Common myeloid progenitor, CD34-positive (primary cell): ENCODE data around the gene RERE.
A peak's percentile ranks its signal among the peaks of the same experiment; 100 is the strongest.

Experiments used
- CTCF ChIA-PET: fragments of 350-600 bp; sonication (Branson Sonifier 250); formaldehyde crosslinking; loops from one replicate; lab custom pipeline; 2021; ENCODE audit warnings: antibody characterized with exemption; lab: Charles Lee
- POLR2A ChIA-PET: fragments of 350-600 bp; sonication (Branson Sonifier 250); formaldehyde crosslinking; loops from one replicate; lab custom pipeline; 2021; ENCODE audit warnings: antibody characterized with exemption; lab: Charles Lee
- DNase-seq, 3 donors: peaks; one replicate each; pipeline versions ENCODE4 v3.0.0 to v3.0.0-alpha.2; 2013
- H3K27ac ChIP-seq, 2 experiments: 1 replicate in 1 of 2; 2 replicates in 1 of 2; pipeline ENCODE4 v1.7.0; 2013; ENCODE audit warnings: inconsistent platforms in 2 of 2, low read length in 2 of 2, mild to moderate bottlenecking in 2 of 2, low read depth in 1 of 2, moderate library complexity in 1 of 2; ENCODE audit not compliant: severe bottlenecking in 2 of 2, insufficient read depth in 1 of 2, poor library complexity in 1 of 2
- H3K27me3 ChIP-seq, 5 experiments: replicated peaks in 2 of 5; 1 replicate in 3 of 5; 2 replicates in 2 of 5; pipeline versions ENCODE4 v1.6.1 to v1.7.0; 2013; ENCODE audit warnings: low read length in 4 of 5, mild to moderate bottlenecking in 2 of 5, moderate library complexity in 2 of 5, inconsistent platforms in 1 of 5; ENCODE audit not compliant: insufficient read depth in 5 of 5, control insufficient read depth in 4 of 5
- H3K36me3 ChIP-seq, 4 experiments: 1 replicate in 2 of 4; 2 replicates in 2 of 4; pipeline versions ENCODE4 v1.6.1 to v1.7.0; 2013; ENCODE audit warnings: low read length in 3 of 4, control low read depth in 1 of 4, mild to moderate bottlenecking in 1 of 4; ENCODE audit not compliant: control insufficient read depth in 4 of 4, insufficient read depth in 4 of 4
- H3K4me1 ChIP-seq, 4 experiments: 1 replicate in 3 of 4; 2 replicates in 1 of 4; pipeline versions ENCODE4 v1.6.1 to v1.7.1; 2013; ENCODE audit warnings: low read length in 3 of 4, mild to moderate bottlenecking in 3 of 4, control low read depth in 1 of 4, inconsistent platforms in 1 of 4, moderate library complexity in 1 of 4; ENCODE audit not compliant: control insufficient read depth in 4 of 4, insufficient read depth in 4 of 4; ENCODE audit errors: control extremely low read depth in 1 of 4
- H3K4me3 ChIP-seq, 7 experiments: 1 replicate in 4 of 7; 2 replicates in 3 of 7; pipeline versions ENCODE4 v1.5.1 to v1.7.0; 2013; ENCODE audit warnings: mild to moderate bottlenecking in 7 of 7, low read length in 6 of 7, moderate library complexity in 6 of 7, inconsistent platforms in 2 of 7, low read depth in 2 of 7, control low read depth in 1 of 7; ENCODE audit not compliant: insufficient read depth in 4 of 7, control insufficient read depth in 1 of 7; ENCODE audit errors: extremely low read depth in 1 of 7
- H3K9me3 ChIP-seq, 5 experiments: 1 replicate in 4 of 5; 2 replicates in 1 of 5; pipeline versions ENCODE4 v1.6.1 to v1.7.1; 2013; ENCODE audit warnings: low read length in 4 of 5, mild to moderate bottlenecking in 2 of 5, inconsistent platforms in 1 of 5, low read depth in 1 of 5, moderate library complexity in 1 of 5; ENCODE audit not compliant: control insufficient read depth in 4 of 5, insufficient read depth in 2 of 5; ENCODE audit errors: control extremely low read depth in 1 of 5
- WGBS: methylation state at CpG from one replicate; pipeline ENCODE4 v1.1.5; 2013; ENCODE audit not compliant: insufficient coverage; 5-methylcytosine and 5-hydroxymethylcytosine counted together

RERE gene

GRCh38 chr1:8643542-8644536, 173.6 kb downstream of the RERE start:
- no peak for DNase-seq
- Histone ChIP-seq H3K4me3 (no peak overlapping the region), H3K4me1 (peaks cover 4 to 25% (median 13%) of the 10 kb centered on the region in 4 experiments), H3K9me3 (no peaks in the 10 kb centered on the region), H3K27ac (peak overlapping the region in 1 of 2 experiments; percentile 1), H3K27me3 (no peaks in the 10 kb centered on the region), H3K36me3 (peaks cover 0 to 5% (median 0%) of the 10 kb centered on the region in 4 experiments)
- CTCF ChIA-PET = interaction anchor here (0.6 to 1.5 kb wide), 5 partner anchors 10 to 31 kb away, joined by 3 to 6 read pairs (median 3); no protein-coding TSS in a partner anchor
- POLR2A ChIA-PET = interaction anchor here (0.6 kb wide), 1 partner anchor 50 kb away, joined by 3 read pairs; no protein-coding TSS in a partner anchor
- WGBS = 100% methylated on average over 2 of the region's 6 CpGs

DNA sequence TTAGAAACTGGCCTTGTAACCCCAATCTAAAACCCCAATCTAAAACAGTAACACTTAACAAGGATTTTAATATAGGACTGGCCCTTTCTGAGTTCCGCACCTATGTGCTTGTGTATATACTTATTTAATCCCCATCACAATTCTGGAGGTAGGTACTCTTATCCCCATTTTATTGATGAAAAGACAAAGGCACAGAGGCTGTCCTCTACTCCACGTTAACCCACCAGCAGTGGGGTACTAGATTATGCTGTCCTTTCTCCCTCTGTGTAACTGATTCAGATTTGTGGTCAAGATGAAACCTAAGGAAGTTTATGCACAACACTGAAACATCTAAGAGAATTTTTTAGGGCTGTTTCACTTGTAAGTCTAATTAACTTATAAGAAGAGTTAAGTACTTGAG, 175.3 kb downstream of the RERE start:
- peaks cover 1 to 12% (median 3%) of the 10 kb centered on the region in 4 experiments for H3K4me1 ChIP-seq
- H3K27ac ChIP-seq = no peak overlapping the region
- no peak overlapping the region for H3K4me3 ChIP-seq
- no peaks in the 10 kb centered on the region for H3K27me3 ChIP-seq
- ChIA-PET POLR2A (no interaction called here), CTCF (no interaction called here)
- no CpG with 5 or more reads among the region's 2 CpGs for WGBS
- H3K9me3 ChIP-seq = no peaks in the 10 kb centered on the region
- peaks cover 0 to 5% (median 0%) of the 10 kb centered on the region in 4 experiments for H3K36me3 ChIP-seq
- no peak for DNase-seq

GRCh38 chr1:8641377-8641997, 176.0 kb downstream of the RERE start:
- DNase-seq = no peak
- peaks cover 0 to 6% (median 0%) of the 10 kb centered on the region in 4 experiments for H3K4me1 ChIP-seq
- no CpG with 5 or more reads among the region's 3 CpGs for WGBS
- CTCF ChIA-PET = interaction anchor here (0.6 to 1.0 kb wide), 6 partner anchors 11 to 121 kb away, joined by 3 to 4 read pairs (median 3); no protein-coding TSS in a partner anchor
- no peaks in the 10 kb centered on the region for H3K9me3 ChIP-seq
- POLR2A ChIA-PET = no interaction called here
- no peak overlapping the region for H3K4me3 ChIP-seq
- peaks cover 0 to 5% (median 0%) of the 10 kb centered on the region in 4 experiments for H3K36me3 ChIP-seq
- H3K27me3 ChIP-seq = no peaks in the 10 kb centered on the region
- H3K27ac ChIP-seq = no peak overlapping the region

GRCh38 chr1:8640950-8641349, 176.5 kb downstream of the RERE start:
- DNase-seq = no peak
- no peak overlapping the region for H3K4me3 ChIP-seq
- CTCF ChIA-PET = interaction anchor here (0.6 to 1.0 kb wide), 7 partner anchors 10 to 120 kb away, joined by 3 to 4 read pairs (median 3); no protein-coding TSS in a partner anchor
- no peaks in the 10 kb centered on the region for H3K27me3 ChIP-seq
- peaks cover 0 to 3% (median 0%) of the 10 kb centered on the region in 4 experiments for H3K36me3 ChIP-seq
- H3K4me1 ChIP-seq = peaks cover 0 to under 1% (median 0%) of the 10 kb centered on the region in 4 experiments
- 100% methylated on average over 1 of the region's 1 CpG for WGBS
- H3K9me3 ChIP-seq = no peaks in the 10 kb centered on the region
- POLR2A ChIA-PET = no interaction called here
- H3K27ac ChIP-seq = no peak overlapping the region

DNA sequence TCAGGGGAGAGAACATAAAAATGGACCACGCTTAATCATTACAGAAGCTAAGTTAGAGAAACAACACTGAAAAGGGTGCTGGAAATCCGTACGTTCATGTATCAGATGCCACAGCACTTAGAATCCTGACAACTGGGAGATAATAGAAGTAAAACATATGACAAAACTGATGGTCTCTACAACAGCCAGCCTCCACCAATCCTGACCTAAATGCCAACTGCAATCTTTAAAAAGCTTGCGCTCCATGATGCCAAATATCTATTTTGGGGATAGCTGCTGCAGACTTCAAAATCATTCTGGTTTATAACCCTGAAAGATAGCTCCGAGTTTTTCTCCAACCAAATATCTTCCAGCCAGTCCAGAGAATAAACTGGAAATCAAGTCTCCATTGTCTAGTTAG, 178.3 kb downstream of the RERE start:
- no peak overlapping the region for H3K27ac ChIP-seq
- H3K4me1 ChIP-seq = peaks cover 0 to under 1% (median 0%) of the 10 kb centered on the region in 4 experiments
- WGBS = 100% methylated on average over 3 of the region's 5 CpGs
- CTCF ChIA-PET = interaction anchor here (0.6 to 2.4 kb wide), 7 partner anchors 8 to 36 kb away, joined by 3 to 7 read pairs (median 3); no protein-coding TSS in a partner anchor
- POLR2A ChIA-PET = no interaction called here
- H3K9me3 ChIP-seq = no peaks in the 10 kb centered on the region
- H3K36me3 ChIP-seq = no peaks in the 10 kb centered on the region
- DNase-seq = no peak
- no peak overlapping the region for H3K4me3 ChIP-seq
- H3K27me3 ChIP-seq = no peaks in the 10 kb centered on the region

DNA sequence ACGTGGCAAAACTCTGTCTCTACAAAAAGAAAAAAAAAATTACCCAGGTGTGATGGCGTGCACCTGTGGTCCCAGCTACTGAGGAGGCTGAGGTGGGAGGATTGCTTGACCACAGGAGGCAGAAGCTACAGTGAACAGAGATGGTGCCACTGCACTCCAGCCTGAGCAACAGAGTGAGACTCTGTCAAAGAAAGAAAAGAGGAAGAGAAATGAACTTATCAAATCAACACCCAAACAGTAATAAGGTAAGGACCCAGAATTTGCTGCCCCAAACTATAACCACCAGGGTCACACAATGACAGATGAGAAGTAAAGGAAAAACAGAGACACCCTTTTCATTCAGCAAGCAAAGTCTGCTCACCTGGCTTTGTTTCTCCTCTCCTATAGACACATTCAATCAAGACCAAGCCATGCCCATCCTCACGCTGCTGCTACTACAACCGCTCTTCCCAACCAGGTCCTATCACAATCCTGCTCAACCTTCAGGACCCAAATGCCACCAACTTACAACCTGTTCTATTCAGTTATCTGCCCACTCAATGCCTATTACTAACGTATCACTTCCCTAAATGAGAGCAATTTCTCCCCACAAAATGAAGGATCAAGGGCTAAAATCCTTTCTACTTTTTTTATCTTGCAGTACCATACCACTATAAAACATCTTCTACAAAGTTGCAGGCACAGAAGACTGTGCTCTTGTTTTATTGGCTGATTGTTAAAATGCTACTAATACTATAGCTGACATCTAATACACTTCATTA, 183.5 kb downstream of the RERE start:
- ChIA-PET CTCF (interaction anchor here (0.6 kb wide), 1 partner anchor 218 kb away, joined by 3 read pairs; no protein-coding TSS in a partner anchor), POLR2A (no interaction called here)
- Histone ChIP-seq H3K4me1 (peaks cover 15 to 21% (median 16%) of the 10 kb centered on the region in 4 experiments), H3K36me3 (peaks cover 0 to 3% (median under 1%) of the 10 kb centered on the region in 4 experiments), H3K27me3 (no peaks in the 10 kb centered on the region), H3K9me3 (no peaks in the 10 kb centered on the region), H3K27ac (no peak overlapping the region), H3K4me3 (no peak overlapping the region)
- peak; percentile 13 to 69 (median 51) for DNase-seq
- WGBS = 73% methylated on average over 3 of the region's 5 CpGs
